HEK293 (cell line): ENCODE results near the gene MYOD1.

Source experiments
- CTCF ChIA-PET: fragments of 350-600 bp; formaldehyde crosslinking; extraction: SDS; loops from one replicate; lab custom pipeline; 2021; ENCODE audit warnings: antibody characterized with exemption; lab: Yijun Ruan, JAX
- POLR2A ChIA-PET: fragments of 300-600 bp; formaldehyde crosslinking; extraction: SDS; loops from one replicate; lab custom pipeline; 2020; ENCODE audit warnings: antibody characterized with exemption, inconsistent platforms; lab: Yijun Ruan, JAX
- H3K27ac ChIP-seq: fragments of 200-500 bp; sonication (Bioruptor generic); 2 replicates; pipeline ENCODE4 v1.5.1; 2014; ENCODE audit warnings: low read depth, low read length, control low read depth, inconsistent platforms; ENCODE audit errors: extremely low read depth
- H3K36me3 ChIP-seq, 2 experiments: fragments of 200-500 bp in 1 of 2; sonication (Bioruptor generic) in 1 of 2; 1 replicate in 1 of 2; 2 replicates in 1 of 2; pipeline ENCODE4 v1.5.1; 2014 to 2017; ENCODE audit warnings: inconsistent platforms in 2 of 2, low read length in 2 of 2; ENCODE audit not compliant: control insufficient read depth in 2 of 2, insufficient read depth in 1 of 2
- H3K4me1 ChIP-seq: fragments of 200-500 bp; sonication (Bioruptor generic); 2 replicates; pipeline ENCODE4 v1.5.1; 2014; ENCODE audit warnings: mild to moderate bottlenecking, low read length, inconsistent platforms; ENCODE audit not compliant: control insufficient read depth, insufficient read depth
- H3K4me3 ChIP-seq: 2 replicates; pipeline ENCODE4 v1.5.1; 2011; ENCODE audit warnings: low read depth, mild to moderate bottlenecking, control low read depth, low read length, moderate library complexity
- H3K9me3 ChIP-seq: fragments of 200-500 bp; sonication (Bioruptor generic); 2 replicates; pipeline ENCODE4 v1.5.1; 2014; ENCODE audit warnings: low read depth, low read length, inconsistent platforms; ENCODE audit not compliant: control insufficient read depth, insufficient read depth
- IKZF3 ChIP-seq: fragments of 450-650 bp; IDR thresholded peaks from 2 replicates; pipeline ENCODE4 v1.5.0; 2018; ENCODE audit warnings: missing biosample characterization, mild to moderate bottlenecking, missing genetic modification characterization, moderate library complexity
- MYNN ChIP-seq: fragments of 450-650 bp; formaldehyde crosslinking; IDR thresholded peaks from 2 replicates; pipeline ENCODE4 v1.5.1; 2016; ENCODE audit warnings: missing biosample characterization, missing genetic modification characterization, borderline replicate concordance
- OSR2 ChIP-seq: fragments of 450-650 bp; formaldehyde crosslinking; IDR thresholded peaks from 2 replicates; pipeline ENCODE4 v1.5.1; 2016; ENCODE audit warnings: missing biosample characterization, missing genetic modification characterization
- SALL2 ChIP-seq: fragments of 450-650 bp; formaldehyde crosslinking; IDR thresholded peaks from 2 replicates; pipeline ENCODE4 v1.5.0; 2017; ENCODE audit warnings: missing biosample characterization, mild to moderate bottlenecking, missing genetic modification characterization, borderline replicate concordance
- SCRT2 ChIP-seq: fragments of 450-650 bp; formaldehyde crosslinking; IDR thresholded peaks from 2 replicates; pipeline ENCODE4 v1.5.1; 2016; ENCODE audit warnings: missing biosample characterization, missing genetic modification characterization
- SP2 ChIP-seq: fragments of 450-650 bp; formaldehyde crosslinking; IDR thresholded peaks from 2 replicates; pipeline ENCODE4 v1.5.1; 2016; ENCODE audit warnings: missing biosample characterization, missing genetic modification characterization
- ZBTB20 ChIP-seq: fragments of 450-650 bp; formaldehyde crosslinking; IDR thresholded peaks from 2 replicates; pipeline ENCODE4 v1.5.1; 2016; ENCODE audit warnings: missing biosample characterization, missing genetic modification characterization
- ZBTB48 ChIP-seq: fragments of 450-650 bp; formaldehyde crosslinking; IDR thresholded peaks from 2 replicates; pipeline ENCODE4 v1.5.1; 2016; ENCODE audit warnings: missing biosample characterization, missing genetic modification characterization
- ZBTB8A ChIP-seq: fragments of 450-650 bp; formaldehyde crosslinking; IDR thresholded peaks from 2 replicates; pipeline ENCODE4 v1.5.1; 2016; ENCODE audit warnings: missing biosample characterization, missing genetic modification characterization
- ZFP69B ChIP-seq: fragments of 450-650 bp; formaldehyde crosslinking; IDR thresholded peaks from 2 replicates; pipeline ENCODE4 v1.5.1; 2016; ENCODE audit warnings: missing biosample characterization, missing genetic modification characterization
- ZIC2 ChIP-seq: fragments of 450-650 bp; formaldehyde crosslinking; IDR thresholded peaks from 2 replicates; pipeline ENCODE4 v1.5.1; 2016; ENCODE audit warnings: missing biosample characterization, missing genetic modification characterization
- ZNF146 ChIP-seq: fragments of 450-650 bp; formaldehyde crosslinking; IDR thresholded peaks from 2 replicates; pipeline ENCODE4 v1.5.1; 2016; ENCODE audit warnings: missing biosample characterization, missing genetic modification characterization
- ZNF175 ChIP-seq: fragments of 450-650 bp; formaldehyde crosslinking; IDR thresholded peaks from 2 replicates; pipeline ENCODE4 v1.5.1; 2016; ENCODE audit warnings: missing biosample characterization, missing genetic modification characterization
- ZNF184 ChIP-seq: fragments of 450-650 bp; IDR thresholded peaks from 2 replicates; pipeline ENCODE4 v1.5.1; 2018; ENCODE audit warnings: missing biosample characterization, mild to moderate bottlenecking, missing genetic modification characterization
- ZNF341 ChIP-seq: fragments of 450-650 bp; formaldehyde crosslinking; IDR thresholded peaks from 2 replicates; pipeline ENCODE4; 2016; ENCODE audit warnings: low read depth, missing biosample characterization, missing genetic modification characterization
- ZNF549 ChIP-seq: fragments of 450-650 bp; IDR thresholded peaks from 2 replicates; pipeline ENCODE4 v1.5.1; 2018; ENCODE audit warnings: missing biosample characterization, missing genetic modification characterization, mild to moderate bottlenecking, inconsistent platforms, moderate library complexity
- ZNF571 ChIP-seq: fragments of 450-650 bp; formaldehyde crosslinking; IDR thresholded peaks from 2 replicates; pipeline ENCODE4 v1.5.0; 2017; ENCODE audit warnings: missing biosample characterization, missing genetic modification characterization
- ZNF600 ChIP-seq: fragments of 450-650 bp; formaldehyde crosslinking; IDR thresholded peaks from 2 replicates; pipeline ENCODE4 v1.5.1; 2016; ENCODE audit warnings: missing biosample characterization, missing genetic modification characterization
- ZNF610 ChIP-seq: fragments of 450-650 bp; formaldehyde crosslinking; IDR thresholded peaks from 2 replicates; pipeline ENCODE4 v1.5.1; 2016; ENCODE audit warnings: missing biosample characterization, missing genetic modification characterization, borderline replicate concordance
- ZNF623 ChIP-seq: fragments of 450-650 bp; formaldehyde crosslinking; IDR thresholded peaks from 2 replicates; pipeline ENCODE4 v1.5.1; 2016; ENCODE audit warnings: missing biosample characterization, missing genetic modification characterization
- ZNF76 ChIP-seq: fragments of 450-650 bp; formaldehyde crosslinking; IDR thresholded peaks from 2 replicates; pipeline ENCODE4; 2016; ENCODE audit warnings: low read depth, missing biosample characterization, missing genetic modification characterization, borderline replicate concordance
- ZNF768 ChIP-seq: fragments of 450-650 bp; formaldehyde crosslinking; IDR thresholded peaks from 2 replicates; pipeline ENCODE4 v1.5.1; 2018; ENCODE audit warnings: missing biosample characterization, mild to moderate bottlenecking, missing genetic modification characterization
- ZNF776 ChIP-seq: fragments of 450-650 bp; formaldehyde crosslinking; IDR thresholded peaks from 2 replicates; pipeline ENCODE4 v1.5.0; 2017; ENCODE audit warnings: missing biosample characterization, missing genetic modification characterization, borderline replicate concordance
- ZNF792 ChIP-seq: fragments of 450-650 bp; formaldehyde crosslinking; IDR thresholded peaks from 2 replicates; pipeline ENCODE4 v1.5.1; 2016; ENCODE audit warnings: missing biosample characterization, missing genetic modification characterization
- ZNF843 ChIP-seq: fragments of 450-650 bp; formaldehyde crosslinking; IDR thresholded peaks from 2 replicates; pipeline ENCODE4 v1.5.1; 2016; ENCODE audit warnings: missing biosample characterization, missing genetic modification characterization
- TF ChIP-seq, protein P1 (sequence below): fragments of 450-650 bp; formaldehyde crosslinking; IDR thresholded peaks from 2 replicates; pipeline ENCODE4 v1.5.1; 2017; ENCODE audit warnings: missing biosample characterization, missing genetic modification characterization
- TF ChIP-seq, protein P2 (sequence below): fragments of 450-650 bp; formaldehyde crosslinking; IDR thresholded peaks from 2 replicates; pipeline ENCODE4 v1.5.1; 2016; ENCODE audit warnings: missing biosample characterization, missing genetic modification characterization, low read depth
- TF ChIP-seq, protein P3 (sequence below): fragments of 450-650 bp; formaldehyde crosslinking; IDR thresholded peaks from 2 replicates; pipeline ENCODE4 v1.5.1; 2017; ENCODE audit warnings: missing biosample characterization, missing genetic modification characterization
- TF ChIP-seq, protein P4 (sequence below): fragments of 450-650 bp; formaldehyde crosslinking; optimal IDR thresholded peaks from 2 replicates; pipeline ENCODE3; 2016; ENCODE audit warnings: missing biosample characterization, mild to moderate bottlenecking, missing genetic modification characterization

Gene MYOD1

DNA sequence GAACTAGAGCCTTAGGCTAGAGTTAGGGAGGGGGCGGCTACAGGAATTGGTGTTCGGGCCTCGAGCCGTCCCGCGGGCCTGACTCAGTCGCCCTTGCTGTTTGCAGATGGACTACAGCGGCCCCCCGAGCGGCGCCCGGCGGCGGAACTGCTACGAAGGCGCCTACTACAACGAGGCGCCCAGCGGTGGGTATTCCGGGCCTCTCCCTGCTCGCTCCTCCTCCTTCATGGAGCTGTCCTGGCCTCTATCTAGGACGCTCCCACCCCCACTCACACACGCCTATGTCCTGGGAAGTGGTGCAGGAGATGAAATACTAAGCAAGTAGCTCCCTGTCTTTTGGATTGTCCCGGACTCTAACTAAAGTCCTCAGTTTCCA, 1.4 kb downstream of the MYOD1 start:
- Histone ChIP-seq H3K9me3 (no peaks in the 10 kb centered on the region), H3K36me3 (no peaks in the 10 kb centered on the region), H3K4me1 (no peaks in the 10 kb centered on the region), H3K4me3 (0 out of 2 replicates have a peak overlapping the region, but pooled peaks have one; percentile 1), H3K27ac (no peak overlapping the region)
- ChIA-PET POLR2A (interaction anchor here (0.5 kb wide), 1 partner anchor 384 kb away, joined by 3 read pairs; no protein-coding TSS in a partner anchor), CTCF (interaction anchor here (0.6 to 3.2 kb wide), 13 partner anchors 10 to 395 kb away, joined by 3 to 48 read pairs (median 4); partner anchors contain the start of gene KCNC1)
- TF ChIP-seq, protein P1, sequence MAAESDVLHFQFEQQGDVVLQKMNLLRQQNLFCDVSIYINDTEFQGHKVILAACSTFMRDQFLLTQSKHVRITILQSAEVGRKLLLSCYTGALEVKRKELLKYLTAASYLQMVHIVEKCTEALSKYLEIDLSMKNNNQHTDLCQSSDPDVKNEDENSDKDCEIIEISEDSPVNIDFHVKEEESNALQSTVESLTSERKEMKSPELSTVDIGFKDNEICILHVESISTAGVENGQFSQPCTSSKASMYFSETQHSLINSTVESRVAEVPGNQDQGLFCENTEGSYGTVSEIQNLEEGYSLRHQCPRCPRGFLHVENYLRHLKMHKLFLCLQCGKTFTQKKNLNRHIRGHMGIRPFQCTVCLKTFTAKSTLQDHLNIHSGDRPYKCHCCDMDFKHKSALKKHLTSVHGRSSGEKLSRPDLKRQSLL, result 0 out of 2 replicates have a peak, but pooled peaks have one; percentile 35
- TF ChIP-seq, protein P2, sequence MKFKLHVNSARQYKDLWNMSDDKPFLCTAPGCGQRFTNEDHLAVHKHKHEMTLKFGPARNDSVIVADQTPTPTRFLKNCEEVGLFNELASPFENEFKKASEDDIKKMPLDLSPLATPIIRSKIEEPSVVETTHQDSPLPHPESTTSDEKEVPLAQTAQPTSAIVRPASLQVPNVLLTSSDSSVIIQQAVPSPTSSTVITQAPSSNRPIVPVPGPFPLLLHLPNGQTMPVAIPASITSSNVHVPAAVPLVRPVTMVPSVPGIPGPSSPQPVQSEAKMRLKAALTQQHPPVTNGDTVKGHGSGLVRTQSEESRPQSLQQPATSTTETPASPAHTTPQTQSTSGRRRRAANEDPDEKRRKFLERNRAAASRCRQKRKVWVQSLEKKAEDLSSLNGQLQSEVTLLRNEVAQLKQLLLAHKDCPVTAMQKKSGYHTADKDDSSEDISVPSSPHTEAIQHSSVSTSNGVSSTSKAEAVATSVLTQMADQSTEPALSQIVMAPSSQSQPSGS (tag by site-specific recombination), result no peak
- no peak for TF ChIP-seq ZNF776 (tag by site-specific recombination)
- 0 out of 2 replicates have a peak, but pooled peaks have one; percentile 11 for TF ChIP-seq IKZF3
- no peak for TF ChIP-seq ZNF184 (tag by site-specific recombination)
- 0 out of 2 replicates have a peak, but pooled peaks have one; percentile 2 for TF ChIP-seq ZBTB48 (tag by site-specific recombination)
- TF ChIP-seq ZNF341 (tag by site-specific recombination), result 0 out of 2 replicates have a peak, but pooled peaks have one; percentile 11
- TF ChIP-seq MYNN (tag by site-specific recombination), result no peak
- no peak for TF ChIP-seq ZFP69B (tag by site-specific recombination)
- TF ChIP-seq ZNF768 (tag by site-specific recombination), result no peak

DNA sequence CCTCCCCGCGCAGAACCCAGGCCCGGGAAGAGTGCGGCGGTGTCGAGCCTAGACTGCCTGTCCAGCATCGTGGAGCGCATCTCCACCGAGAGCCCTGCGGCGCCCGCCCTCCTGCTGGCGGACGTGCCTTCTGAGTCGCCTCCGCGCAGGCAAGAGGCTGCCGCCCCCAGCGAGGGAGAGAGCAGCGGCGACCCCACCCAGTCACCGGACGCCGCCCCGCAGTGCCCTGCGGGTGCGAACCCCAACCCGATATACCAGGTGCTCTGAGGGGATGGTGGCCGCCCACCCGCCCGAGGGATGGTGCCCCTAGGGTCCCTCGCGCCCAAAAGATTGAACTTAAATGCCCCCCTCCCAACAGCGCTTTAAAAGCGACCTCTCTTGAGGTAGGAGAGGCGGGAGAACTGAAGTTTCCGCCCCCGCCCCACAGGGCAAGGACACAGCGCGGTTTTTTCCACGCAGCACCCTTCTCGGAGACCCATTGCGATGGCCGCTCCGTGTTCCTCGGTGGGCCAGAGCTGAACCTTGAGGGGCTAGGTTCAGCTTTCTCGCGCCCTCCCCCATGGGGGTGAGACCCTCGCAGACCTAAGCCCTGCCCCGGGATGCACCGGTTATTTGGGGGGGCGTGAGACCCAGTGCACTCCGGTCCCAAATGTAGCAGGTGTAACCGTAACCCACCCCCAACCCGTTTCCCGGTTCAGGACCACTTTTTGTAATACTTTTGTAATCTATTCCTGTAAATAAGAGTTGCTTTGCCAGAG, 2.0 kb downstream of the MYOD1 start:
- Histone ChIP-seq H3K36me3 (no peaks in the 10 kb centered on the region), H3K27ac (no peak overlapping the region), H3K4me3 (peak overlapping the region; percentile 7), H3K9me3 (no peaks in the 10 kb centered on the region), H3K4me1 (no peaks in the 10 kb centered on the region)
- CTCF ChIA-PET, result interaction anchor here (0.6 to 3.2 kb wide), 21 partner anchors 9 to 1774 kb away, joined by 3 to 48 read pairs (median 3); partner anchors contain the start of genes KCNC1 and OTOG
- POLR2A ChIA-PET, result interaction anchor here (0.5 kb wide), 1 partner anchor 147 kb away, joined by 3 read pairs; no protein-coding TSS in a partner anchor
- TF ChIP-seq ZNF175 (tag by site-specific recombination), result no peak
- TF ChIP-seq ZNF184 (tag by site-specific recombination), result no peak
- TF ChIP-seq SALL2 (tag by site-specific recombination), result no peak
- no peak for TF ChIP-seq MYNN (tag by site-specific recombination)
- peak; percentile 79 for TF ChIP-seq SP2 (tag by site-specific recombination)
- TF ChIP-seq OSR2 (tag by site-specific recombination), result no peak
- TF ChIP-seq SCRT2, result no peak
- TF ChIP-seq, protein P3, sequence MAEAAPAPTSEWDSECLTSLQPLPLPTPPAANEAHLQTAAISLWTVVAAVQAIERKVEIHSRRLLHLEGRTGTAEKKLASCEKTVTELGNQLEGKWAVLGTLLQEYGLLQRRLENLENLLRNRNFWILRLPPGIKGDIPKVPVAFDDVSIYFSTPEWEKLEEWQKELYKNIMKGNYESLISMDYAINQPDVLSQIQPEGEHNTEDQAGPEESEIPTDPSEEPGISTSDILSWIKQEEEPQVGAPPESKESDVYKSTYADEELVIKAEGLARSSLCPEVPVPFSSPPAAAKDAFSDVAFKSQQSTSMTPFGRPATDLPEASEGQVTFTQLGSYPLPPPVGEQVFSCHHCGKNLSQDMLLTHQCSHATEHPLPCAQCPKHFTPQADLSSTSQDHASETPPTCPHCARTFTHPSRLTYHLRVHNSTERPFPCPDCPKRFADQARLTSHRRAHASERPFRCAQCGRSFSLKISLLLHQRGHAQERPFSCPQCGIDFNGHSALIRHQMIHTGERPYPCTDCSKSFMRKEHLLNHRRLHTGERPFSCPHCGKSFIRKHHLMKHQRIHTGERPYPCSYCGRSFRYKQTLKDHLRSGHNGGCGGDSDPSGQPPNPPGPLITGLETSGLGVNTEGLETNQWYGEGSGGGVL (tag by site-specific recombination), result 0 out of 2 replicates have a peak, but pooled peaks have one; percentile 7
- TF ChIP-seq, protein P4, sequence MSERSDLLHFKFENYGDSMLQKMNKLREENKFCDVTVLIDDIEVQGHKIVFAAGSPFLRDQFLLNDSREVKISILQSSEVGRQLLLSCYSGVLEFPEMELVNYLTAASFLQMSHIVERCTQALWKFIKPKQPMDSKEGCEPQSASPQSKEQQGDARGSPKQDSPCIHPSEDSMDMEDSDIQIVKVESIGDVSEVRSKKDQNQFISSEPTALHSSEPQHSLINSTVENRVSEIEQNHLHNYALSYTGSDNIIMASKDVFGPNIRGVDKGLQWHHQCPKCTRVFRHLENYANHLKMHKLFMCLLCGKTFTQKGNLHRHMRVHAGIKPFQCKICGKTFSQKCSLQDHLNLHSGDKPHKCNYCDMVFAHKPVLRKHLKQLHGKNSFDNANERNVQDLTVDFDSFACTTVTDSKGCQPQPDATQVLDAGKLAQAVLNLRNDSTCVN (tag by site-specific recombination), result peak; percentile 49
- TF ChIP-seq ZNF843 (tag by site-specific recombination), result no peak
- TF ChIP-seq ZNF146 (tag by site-specific recombination), result no peak
- TF ChIP-seq ZNF600 (tag by site-specific recombination), result no peak
- TF ChIP-seq ZNF768 (tag by site-specific recombination), result no peak
- TF ChIP-seq ZNF571 (tag by site-specific recombination), result no peak
- TF ChIP-seq ZBTB20, result peak; percentile 42; the same call in 1 of the 2 replicates
- no peak for TF ChIP-seq ZNF549
- no peak for TF ChIP-seq ZNF623 (tag by site-specific recombination)
- no peak for TF ChIP-seq ZNF76
- TF ChIP-seq ZNF610, result no peak
- TF ChIP-seq ZIC2 (tag by site-specific recombination), result peak; percentile 84
- TF ChIP-seq ZBTB8A, result peak; percentile 66
- no peak for TF ChIP-seq ZNF792 (tag by site-specific recombination)
